ENCODE results near the gene RGR. TPM values are rescaled to one million over a fixed set of nuclear protein-coding genes. Genes with fewer than 3 reads are reported as not detected.

Gene RGR
- total and polyA plus RNA-seq, 8 donors: 0.26 to 0.27 TPM; not detected in 6

- Histone ChIP-seq H3K27me3 (no peaks in the 10 kb centered on the region), H3K36me3 (no peaks in the 10 kb centered on the region), H3K4me3 (no peak overlapping the region), H3K27ac (peak overlapping the region in 1 of 2 donors; percentile 26), H3K4me1 (peaks cover 0 to 12% of the 10 kb centered on the region in 2 donors), H3K9me3 (no peaks in the 10 kb centered on the region)
- DNase-seq (no peak), ATAC-seq (no peak)
- intact Hi-C loops (cut with DNase I): no loop called here
- TF ChIP-seq CTCF (IDR thresholded peaks at IDR 0.05): no peak
Measured at GRCh38 chr10:84306751-84307384, 62.0 kb downstream of the RGR start.

- Histone ChIP-seq H3K27ac (peak overlapping the region in 1 of 2 donors; percentile 14), H3K27me3 (no peaks in the 10 kb centered on the region), H3K9me3 (no peaks in the 10 kb centered on the region), H3K4me1 (peaks cover 0 to 12% of the 10 kb centered on the region in 2 donors), H3K36me3 (no peaks in the 10 kb centered on the region), H3K4me3 (no peak overlapping the region)
- intact Hi-C loops (cut with DNase I): no loop called here
- no peak for TF ChIP-seq CTCF (IDR thresholded peaks at IDR 0.05)
- ATAC-seq: no peak
- DNase-seq: no peak
Measured at GRCh38 chr10:84308021-84308420, 63.2 kb downstream of the RGR start.

- TF ChIP-seq CTCF (IDR thresholded peaks at IDR 0.05): no peak
- Histone ChIP-seq H3K4me3 (no peak overlapping the region), H3K27ac (peak overlapping the region in 1 of 2 donors; percentile 14), H3K9me3 (no peaks in the 10 kb centered on the region), H3K4me1 (peaks cover 0 to 12% of the 10 kb centered on the region in 2 donors), H3K36me3 (no peaks in the 10 kb centered on the region), H3K27me3 (no peaks in the 10 kb centered on the region)
- ATAC-seq: peak; percentile 44
- intact Hi-C loops (cut with DNase I): no loop called here
- peak in 1 of 4 donors; percentile 19 for DNase-seq
Measured at GRCh38 chr10:84308481-84309304, 63.8 kb downstream of the RGR start.

Other genes with a start within 250 kb of the RGR start
- gene GHITM, start 105.5 kb upstream of the RGR start, total RNA-seq: 100 to 1,000 TPM; 130 to 151 TPM
- 100 to 1,000 TPM; 104 to 126 (median 117) TPM for gene GHITM, start 105.5 kb upstream of the RGR start, polyA plus RNA-seq (ENCODE audit: insufficient read length in 6 of 6)
- not detected for gene GPR15LG, start 71.3 kb upstream of the RGR start, total RNA-seq
- gene GPR15LG, start 71.3 kb upstream of the RGR start, polyA plus RNA-seq (ENCODE audit: insufficient read length in 6 of 6): not detected
- gene CDHR1, start 50.5 kb upstream of the RGR start, total RNA-seq: under 1 TPM; 0.38 to 0.94 TPM
- under 1 TPM; 0.10 to 0.34 (median 0.28) TPM for gene CDHR1, start 50.5 kb upstream of the RGR start, polyA plus RNA-seq (ENCODE audit: insufficient read length in 6 of 6)
- gene LRIT2, start 19.5 kb upstream of the RGR start, total RNA-seq: not detected
- not detected for gene LRIT2, start 19.5 kb upstream of the RGR start, polyA plus RNA-seq (ENCODE audit: insufficient read length in 6 of 6)
- not detected for gene LRIT1, start 3.5 kb upstream of the RGR start, total RNA-seq
- gene LRIT1, start 3.5 kb upstream of the RGR start, polyA plus RNA-seq (ENCODE audit: insufficient read length in 6 of 6): not detected
- 10 to 100 TPM; 56.5 to 65.5 TPM for gene CCSER2, start 83.5 kb downstream of the RGR start, total RNA-seq
- 10 to 100 TPM; 32.7 to 38.6 (median 36.5) TPM for gene CCSER2, start 83.5 kb downstream of the RGR start, polyA plus RNA-seq (ENCODE audit: insufficient read length in 6 of 6)

Data from left lung (tissue), 10 donors.